Vagina (tissue), 2 donors: ENCODE measurements around the gene MT3.

Experiments
- POLR2A ChIP-seq, 2 donors: fragments of 450-650 bp; IDR thresholded peaks; one replicate each; pipeline ENCODE4 v1.6.1; 2017; ENCODE audit warnings: antibody characterized with exemption in 2 of 2, mild to moderate bottlenecking in 2 of 2, moderate library complexity in 2 of 2
- TF ChIP-seq, protein P1 (sequence below), 3 experiments: fragments of 450-650 bp in 2 of 3; fragments of 200-600 bp in 1 of 3; sonication (generic) in 1 of 3; IDR thresholded peaks; one replicate each; pipeline ENCODE4 v1.5.1; 2017 to 2019; ENCODE audit warnings: antibody characterized with exemption in 3 of 3, mild to moderate bottlenecking in 2 of 3, moderate library complexity in 2 of 3

DNA sequence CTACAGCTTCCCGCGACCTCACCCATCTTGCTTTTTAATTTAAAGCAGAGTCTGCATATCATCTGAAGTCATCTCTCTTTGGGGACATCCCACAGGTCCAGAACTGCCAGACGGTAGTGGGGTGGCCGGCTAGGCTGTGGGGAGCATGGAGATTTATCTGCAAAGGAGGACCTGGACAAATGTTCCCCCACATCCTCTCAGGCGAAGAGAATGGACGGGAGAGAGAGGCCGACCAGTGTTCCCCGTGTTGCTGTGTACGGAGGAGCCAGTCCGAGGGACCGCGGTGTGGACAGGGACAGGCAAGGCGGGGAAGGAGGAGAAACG is 42.5 kb downstream of the MT3 start:
- no peak for TF ChIP-seq POLR2A (IDR thresholded peaks at IDR 0.05)
- TF ChIP-seq, protein P1, sequence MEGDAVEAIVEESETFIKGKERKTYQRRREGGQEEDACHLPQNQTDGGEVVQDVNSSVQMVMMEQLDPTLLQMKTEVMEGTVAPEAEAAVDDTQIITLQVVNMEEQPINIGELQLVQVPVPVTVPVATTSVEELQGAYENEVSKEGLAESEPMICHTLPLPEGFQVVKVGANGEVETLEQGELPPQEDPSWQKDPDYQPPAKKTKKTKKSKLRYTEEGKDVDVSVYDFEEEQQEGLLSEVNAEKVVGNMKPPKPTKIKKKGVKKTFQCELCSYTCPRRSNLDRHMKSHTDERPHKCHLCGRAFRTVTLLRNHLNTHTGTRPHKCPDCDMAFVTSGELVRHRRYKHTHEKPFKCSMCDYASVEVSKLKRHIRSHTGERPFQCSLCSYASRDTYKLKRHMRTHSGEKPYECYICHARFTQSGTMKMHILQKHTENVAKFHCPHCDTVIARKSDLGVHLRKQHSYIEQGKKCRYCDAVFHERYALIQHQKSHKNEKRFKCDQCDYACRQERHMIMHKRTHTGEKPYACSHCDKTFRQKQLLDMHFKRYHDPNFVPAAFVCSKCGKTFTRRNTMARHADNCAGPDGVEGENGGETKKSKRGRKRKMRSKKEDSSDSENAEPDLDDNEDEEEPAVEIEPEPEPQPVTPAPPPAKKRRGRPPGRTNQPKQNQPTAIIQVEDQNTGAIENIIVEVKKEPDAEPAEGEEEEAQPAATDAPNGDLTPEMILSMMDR (IDR thresholded peaks at IDR 0.05): no peak
